GM12864 (cell line): ENCODE data around the gene AFF3.

Source experiments
- DNase-seq: peaks from one replicate; pipeline ENCODE4 v3.0.0-alpha.2; 2011; ENCODE audit warnings: low read depth
- H3K4me3 ChIP-seq: 2 replicates; pipeline ENCODE4 v1.5.1; 2011; ENCODE audit warnings: mild to moderate bottlenecking, low read depth, low read length, control low read depth
- CTCF ChIP-seq: IDR thresholded peaks from 2 replicates; pipeline ENCODE4 v1.5.1; 2011; ENCODE audit warnings: low read depth, mild to moderate bottlenecking, moderate library complexity, low read length, control low read depth, inconsistent platforms; ENCODE audit errors: missing control alignments

Gene AFF3

GRCh38 chr2:99631700-99632099 is 510.7 kb downstream of the AFF3 start:
- no peak overlapping the region for H3K4me3 ChIP-seq
- DNase-seq = no peak
- TF ChIP-seq CTCF = no peak

GRCh38 chr2:99629320-99629719 is 513.1 kb downstream of the AFF3 start:
- DNase-seq = no peak
- no peak for TF ChIP-seq CTCF
- no peak overlapping the region for H3K4me3 ChIP-seq

GRCh38 chr2:99626158-99626557 is 516.2 kb downstream of the AFF3 start:
- no peak overlapping the region for H3K4me3 ChIP-seq
- no peak for DNase-seq
- TF ChIP-seq CTCF = no peak

GRCh38 chr2:99624677-99625076 is 517.7 kb downstream of the AFF3 start:
- no peak for TF ChIP-seq CTCF
- no peak for DNase-seq
- H3K4me3 ChIP-seq = no peak overlapping the region

GRCh38 chr2:99623613-99624012 is 518.8 kb downstream of the AFF3 start:
- no peak for DNase-seq
- no peak for TF ChIP-seq CTCF
- no peak overlapping the region for H3K4me3 ChIP-seq

GRCh38 chr2:99623035-99623434 is 519.4 kb downstream of the AFF3 start:
- TF ChIP-seq CTCF = no peak
- H3K4me3 ChIP-seq = no peak overlapping the region
- no peak for DNase-seq

- no peak for TF ChIP-seq CTCF
- DNase-seq = no peak
- no peak overlapping the region for H3K4me3 ChIP-seq
These were observed 519.9 kb downstream of the AFF3 start for GRCh38 chr2:99622534-99622933.
